ENCODE data around the gene KSR1. TPM values are rescaled to one million over a fixed set of nuclear protein-coding genes. Genes with fewer than 3 reads are reported as not detected.
A peak's percentile ranks its signal among the peaks of the same experiment; 100 is the strongest.

The KSR1 gene
- total RNA-seq, 2 donors from 2014 or later = 7.9 to 10.2 TPM

- DNase-seq (ENCODE audit: low spot score) = no peak
- H3K27ac ChIP-seq = peak overlapping the region; percentile 86 to 88
- H3K36me3 ChIP-seq = no peaks in the 10 kb centered on the region
- TF ChIP-seq, protein P1, sequence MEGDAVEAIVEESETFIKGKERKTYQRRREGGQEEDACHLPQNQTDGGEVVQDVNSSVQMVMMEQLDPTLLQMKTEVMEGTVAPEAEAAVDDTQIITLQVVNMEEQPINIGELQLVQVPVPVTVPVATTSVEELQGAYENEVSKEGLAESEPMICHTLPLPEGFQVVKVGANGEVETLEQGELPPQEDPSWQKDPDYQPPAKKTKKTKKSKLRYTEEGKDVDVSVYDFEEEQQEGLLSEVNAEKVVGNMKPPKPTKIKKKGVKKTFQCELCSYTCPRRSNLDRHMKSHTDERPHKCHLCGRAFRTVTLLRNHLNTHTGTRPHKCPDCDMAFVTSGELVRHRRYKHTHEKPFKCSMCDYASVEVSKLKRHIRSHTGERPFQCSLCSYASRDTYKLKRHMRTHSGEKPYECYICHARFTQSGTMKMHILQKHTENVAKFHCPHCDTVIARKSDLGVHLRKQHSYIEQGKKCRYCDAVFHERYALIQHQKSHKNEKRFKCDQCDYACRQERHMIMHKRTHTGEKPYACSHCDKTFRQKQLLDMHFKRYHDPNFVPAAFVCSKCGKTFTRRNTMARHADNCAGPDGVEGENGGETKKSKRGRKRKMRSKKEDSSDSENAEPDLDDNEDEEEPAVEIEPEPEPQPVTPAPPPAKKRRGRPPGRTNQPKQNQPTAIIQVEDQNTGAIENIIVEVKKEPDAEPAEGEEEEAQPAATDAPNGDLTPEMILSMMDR (IDR thresholded peaks at IDR 0.05) = no peak
- peaks cover 0 to 22% of the 10 kb centered on the region in 2 donors for H3K4me1 ChIP-seq
- no peaks in the 10 kb centered on the region for H3K27me3 ChIP-seq
- H3K9me3 ChIP-seq = no peaks in the 10 kb centered on the region
- peak overlapping the region; percentile 82 to 89 for H3K4me3 ChIP-seq
These were observed 873 bp upstream of the KSR1 start for GRCh38 chr17:27455236-27455913.

- H3K4me3 ChIP-seq = peak overlapping the region; percentile 82 to 89
- DNase-seq (ENCODE audit: low spot score) = no peak
- TF ChIP-seq, protein P1 (IDR thresholded peaks at IDR 0.05) = no peak
- no peaks in the 10 kb centered on the region for H3K36me3 ChIP-seq
- H3K4me1 ChIP-seq = peaks cover 0 to 22% of the 10 kb centered on the region in 2 donors
- H3K27ac ChIP-seq = peak overlapping the region; percentile 86 to 88
- no peaks in the 10 kb centered on the region for H3K9me3 ChIP-seq
- H3K27me3 ChIP-seq = no peaks in the 10 kb centered on the region
These were observed 572 bp downstream of the KSR1 start for GRCh38 chr17:27456681-27457359.

DNA sequence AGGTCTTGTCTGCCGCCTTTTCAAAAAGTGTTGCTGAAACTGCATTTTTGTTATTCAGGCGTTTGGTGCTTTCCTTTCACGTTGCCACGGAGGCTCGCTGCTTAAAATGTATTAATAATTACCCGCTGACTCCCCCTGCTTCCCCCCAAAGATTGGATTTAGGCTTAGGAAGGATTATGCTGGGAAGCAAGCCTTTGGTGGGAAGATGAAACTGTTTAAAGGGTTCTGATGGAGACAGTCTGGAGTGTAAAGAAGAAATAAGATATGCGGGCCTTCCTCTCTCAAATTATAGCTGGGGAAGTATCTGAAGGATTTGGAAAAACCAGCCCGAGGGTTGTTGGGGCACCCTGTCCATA lies 1.1 kb downstream of the KSR1 start:
- no peaks in the 10 kb centered on the region for H3K9me3 ChIP-seq
- DNase-seq (ENCODE audit: low spot score) = no peak
- H3K4me3 ChIP-seq = peak overlapping the region; percentile 82 to 89
- H3K27me3 ChIP-seq = no peaks in the 10 kb centered on the region
- peaks cover 0 to 22% of the 10 kb centered on the region in 2 donors for H3K4me1 ChIP-seq
- TF ChIP-seq, protein P1 (IDR thresholded peaks at IDR 0.05) = no peak
- H3K36me3 ChIP-seq = no peaks in the 10 kb centered on the region
- peak overlapping the region; percentile 86 to 88 for H3K27ac ChIP-seq

DNA sequence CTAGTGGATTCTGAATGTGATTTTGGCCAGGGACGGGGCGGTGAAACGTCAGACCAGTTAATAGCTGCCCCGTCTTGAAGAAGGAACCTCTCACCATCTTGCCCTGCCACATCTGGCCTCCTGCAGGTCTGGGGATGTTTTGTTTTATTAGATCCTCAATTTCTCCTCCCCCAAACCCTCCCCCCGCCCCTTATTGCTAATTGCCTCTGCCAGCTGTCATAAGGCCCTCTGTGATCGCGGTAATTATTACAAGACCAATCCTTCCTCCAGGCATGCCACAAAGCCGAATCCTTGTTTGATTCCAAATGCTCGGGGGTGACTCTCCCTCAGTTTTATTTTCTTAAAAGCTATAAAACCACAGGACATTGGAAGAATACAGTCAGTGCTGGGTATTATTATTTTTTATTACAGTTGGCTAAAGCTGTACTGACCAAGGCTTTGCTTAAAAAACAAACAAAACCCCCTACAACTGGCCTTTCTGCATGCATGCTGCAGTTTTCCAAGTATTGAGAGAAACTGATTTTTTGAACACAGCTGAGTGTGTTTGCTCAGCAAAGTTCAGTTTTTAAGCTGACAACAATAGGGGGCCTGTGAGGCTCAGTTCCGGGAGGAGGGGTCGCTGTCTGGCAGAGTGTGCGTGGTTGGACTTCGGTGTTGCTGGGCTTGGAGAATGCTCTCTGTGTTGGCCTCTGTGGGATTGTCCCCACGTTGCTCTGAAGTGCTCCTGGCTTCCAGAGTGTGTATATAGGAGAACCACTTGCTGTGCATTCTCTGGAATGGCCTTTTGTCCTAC lies 1.7 kb downstream of the KSR1 start:
- H3K9me3 ChIP-seq = no peaks in the 10 kb centered on the region
- TF ChIP-seq, protein P1 (IDR thresholded peaks at IDR 0.05) = no peak
- no peaks in the 10 kb centered on the region for H3K36me3 ChIP-seq
- peak overlapping the region; percentile 82 to 89 for H3K4me3 ChIP-seq
- H3K27me3 ChIP-seq = no peaks in the 10 kb centered on the region
- H3K27ac ChIP-seq = peak overlapping the region in 1 of 2 donors; percentile 88
- peaks cover 0 to 22% of the 10 kb centered on the region in 2 donors for H3K4me1 ChIP-seq
- DNase-seq (ENCODE audit: low spot score) = no peak

- H3K27ac ChIP-seq = no peak overlapping the region
- H3K27me3 ChIP-seq = no peaks in the 10 kb centered on the region
- H3K4me3 ChIP-seq = no peak overlapping the region
- TF ChIP-seq, protein P1 (IDR thresholded peaks at IDR 0.05) = no peak
- H3K9me3 ChIP-seq = no peaks in the 10 kb centered on the region
- peaks cover 0 to 22% of the 10 kb centered on the region in 2 donors for H3K4me1 ChIP-seq
- DNase-seq (ENCODE audit: low spot score) = no peak
- no peaks in the 10 kb centered on the region for H3K36me3 ChIP-seq
These were observed 2.3 kb downstream of the KSR1 start for GRCh38 chr17:27458524-27458908.
